Testis (tissue), 3 donors: Measurements from ENCODE around the gene KCNQ5. TPM values are rescaled to one million over a fixed set of nuclear protein-coding genes. Genes with fewer than 3 reads are reported as not detected.

Experiments
- DNase-seq: peaks from one replicate; pipeline ENCODE4 v3.0.0-alpha.2; 2019
- H3K27ac ChIP-seq, 2 donors: fragments of 200-600 bp; sonication (generic); one replicate each; pipeline ENCODE4 v1.5.1; 2019
- H3K27me3 ChIP-seq: fragments of 200-600 bp; sonication (generic); one replicate; pipeline ENCODE4 v1.5.1; 2019
- H3K36me3 ChIP-seq: fragments of 200-600 bp; sonication (generic); one replicate; pipeline ENCODE4 v1.5.1; 2017; ENCODE audit warnings: low read depth; ENCODE audit errors: missing control alignments
- H3K4me1 ChIP-seq: fragments of 200-600 bp; sonication (generic); one replicate; pipeline ENCODE4 v1.5.1; 2019
- H3K4me3 ChIP-seq, 2 donors: fragments of 200-600 bp; sonication (generic); one replicate each; pipeline ENCODE4 v1.5.1; 2017 to 2019
- H3K9me3 ChIP-seq: fragments of 200-600 bp; sonication (generic); one replicate; pipeline ENCODE4 v1.5.1; 2017
- CTCF ChIP-seq, 3 experiments: fragments of 450-650 bp in 2 of 3; fragments of 200-600 bp in 1 of 3; sonication (generic) in 1 of 3; IDR thresholded peaks; one replicate each; pipeline ENCODE4 v1.5.1; 2016 to 2019; ENCODE audit warnings: antibody characterized with exemption in 3 of 3, mild to moderate bottlenecking in 2 of 3, moderate library complexity in 1 of 3
- POLR2A ChIP-seq: fragments of 450-650 bp; IDR thresholded peaks from one replicate; pipeline ENCODE4 v1.6.1; 2017; ENCODE audit warnings: antibody characterized with exemption, mild to moderate bottlenecking, moderate library complexity
- WGBS, 2 donors: methylation state at CpG; one replicate each; pipeline ENCODE4 v1.1.5; 2018; 5-methylcytosine and 5-hydroxymethylcytosine counted together
- intact Hi-C: fragments of 100-400 bp; cut with DNase I; formaldehyde crosslinking; loops from one replicate; pipeline ENCODE4 v1.15.1; 2023; ENCODE audit warnings: low total_unique reads
- polyA plus RNA-seq: library from polyadenylated mRNA; stranded (reverse); fragments of 350-450 nt; fragmentation: Illumina TruSeq; extraction: RNeasy Lipid Tissue Mini Kit (QIAGEN cat#74804); gene quantifications from one replicate; pipeline ENCODE4 v1.2.3, GENCODE V29; 2014; ENCODE audit warnings: low read depth, low replicate concordance; ENCODE audit not compliant: insufficient read depth
- total RNA-seq, 2 donors: library from RNA; depleted of rRNA; stranded (reverse); fragments of >200 nt; gene quantifications; one replicate each; pipeline ENCODE4 v1.2.3, GENCODE V29; 2016

Gene KCNQ5
- total and polyA plus RNA-seq, 3 donors from 2014 or later: 0.43 to 1.1 (median 0.73) TPM

- no peaks in the 10 kb centered on the region for H3K4me1 ChIP-seq
- H3K4me3 ChIP-seq: no peak overlapping the region
- no peak overlapping the region for H3K27ac ChIP-seq
- 100% methylated on average over 1 of the region's 1 CpG for WGBS, 2 donors
- DNase-seq: no peak
- TF ChIP-seq POLR2A (no peak), CTCF (IDR thresholded peaks at IDR 0.05) (no peak)
- H3K27me3 ChIP-seq: no peaks in the 10 kb centered on the region
- no peaks in the 10 kb centered on the region for H3K36me3 ChIP-seq
- intact Hi-C loops: no loop called here
- H3K9me3 ChIP-seq: no peaks in the 10 kb centered on the region
These were observed 194.2 kb downstream of the KCNQ5 start for GRCh38 chr6:72816022-72816421.

- intact Hi-C loops: no loop called here
- no peak for DNase-seq
- no peak overlapping the region for H3K4me3 ChIP-seq
- H3K27me3 ChIP-seq: no peaks in the 10 kb centered on the region
- no peaks in the 10 kb centered on the region for H3K9me3 ChIP-seq
- TF ChIP-seq CTCF (IDR thresholded peaks at IDR 0.05) (no peak), POLR2A (no peak)
- H3K4me1 ChIP-seq: no peaks in the 10 kb centered on the region
- H3K36me3 ChIP-seq: no peaks in the 10 kb centered on the region
- no peak overlapping the region for H3K27ac ChIP-seq
- WGBS, 2 donors: 92 to 97% methylated on average over 2 of the region's 2 CpGs
These were observed 195.3 kb downstream of the KCNQ5 start for GRCh38 chr6:72817208-72817607.

GRCh38 chr6:72819609-72820008 lies 197.7 kb downstream of the KCNQ5 start:
- DNase-seq: no peak
- no peaks in the 10 kb centered on the region for H3K36me3 ChIP-seq
- no peaks in the 10 kb centered on the region for H3K4me1 ChIP-seq
- H3K4me3 ChIP-seq: no peak overlapping the region
- intact Hi-C loops: no loop called here
- WGBS, 2 donors: 84 to 86% methylated on average over 2 of the region's 2 CpGs
- no peaks in the 10 kb centered on the region for H3K9me3 ChIP-seq
- no peak overlapping the region for H3K27ac ChIP-seq
- TF ChIP-seq POLR2A: no peak
- no peak for TF ChIP-seq CTCF (IDR thresholded peaks at IDR 0.05)
- H3K27me3 ChIP-seq: no peaks in the 10 kb centered on the region

GRCh38 chr6:72820153-72820552 lies 198.3 kb downstream of the KCNQ5 start:
- intact Hi-C loops: no loop called here
- H3K36me3 ChIP-seq: no peaks in the 10 kb centered on the region
- no peaks in the 10 kb centered on the region for H3K9me3 ChIP-seq
- no peaks in the 10 kb centered on the region for H3K4me1 ChIP-seq
- H3K27me3 ChIP-seq: no peaks in the 10 kb centered on the region
- no peak overlapping the region for H3K4me3 ChIP-seq
- no peak for TF ChIP-seq POLR2A
- TF ChIP-seq CTCF (IDR thresholded peaks at IDR 0.05): no peak
- no peak for DNase-seq
- no peak overlapping the region for H3K27ac ChIP-seq
- 89 to 92% methylated on average over 3 of the region's 3 CpGs for WGBS, 2 donors

GRCh38 chr6:72820906-72821305 lies 199.0 kb downstream of the KCNQ5 start:
- TF ChIP-seq CTCF (IDR thresholded peaks at IDR 0.05): no peak
- TF ChIP-seq POLR2A: no peak
- Histone ChIP-seq H3K9me3 (no peaks in the 10 kb centered on the region), H3K27ac (no peak overlapping the region), H3K4me1 (no peaks in the 10 kb centered on the region), H3K27me3 (no peaks in the 10 kb centered on the region), H3K36me3 (no peaks in the 10 kb centered on the region), H3K4me3 (no peak overlapping the region)
- no peak for DNase-seq
- WGBS, 2 donors: 47 to 57% methylated on average over 1 of the region's 1 CpG
- intact Hi-C loops: no loop called here
